ENCODE data around the gene ATP2B1. TPM values are rescaled to one million over a fixed set of nuclear protein-coding genes. Genes with fewer than 3 reads are reported as not detected.

Gene ATP2B1
- total RNA-seq, 4 donors from 2014 or later = 19.0 to 33.3 (median 27.8) TPM

DNA sequence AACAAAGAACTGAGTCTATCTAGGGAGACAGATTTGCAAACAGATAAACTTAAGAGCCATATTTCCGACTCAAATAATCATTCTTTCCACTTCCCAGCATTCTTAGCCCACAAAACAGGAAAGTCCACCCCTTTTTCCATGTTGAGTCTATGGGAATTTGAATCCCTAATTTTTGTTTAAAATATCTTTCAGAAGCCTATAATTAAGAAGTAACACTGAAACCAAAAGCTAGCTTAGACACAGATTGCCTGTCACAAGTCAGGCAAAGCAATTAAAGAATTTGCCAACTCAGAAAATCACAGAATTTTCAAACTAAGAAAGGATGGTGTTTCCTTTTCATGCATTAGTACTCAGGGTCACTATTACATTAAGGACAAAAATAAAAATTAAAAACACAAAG, 17.0 kb downstream of the ATP2B1 start:
- Histone ChIP-seq H3K27me3 (no peaks in the 10 kb centered on the region), H3K9me3 (no peaks in the 10 kb centered on the region), H3K4me3 (no peak overlapping the region), H3K36me3 (no peaks in the 10 kb centered on the region), H3K27ac (no peak overlapping the region), H3K4me1 (peaks cover 0 to 69% (median 24%) of the 10 kb centered on the region in 3 donors)
- 67 to 84% methylated on average over 1 of the region's 1 CpG for WGBS, 2 donors (ENCODE audit: low coverage in 1 of 2)
- no peak for ATAC-seq
- no peak for TF ChIP-seq POLR2A (IDR thresholded peaks at IDR 0.05)
- no peak for TF ChIP-seq CTCF (IDR thresholded peaks at IDR 0.05)
- no peak for TF ChIP-seq POLR2AphosphoS5 (IDR thresholded peaks at IDR 0.05)
- no peak for TF ChIP-seq EP300 (IDR thresholded peaks at IDR 0.05)

GRCh38 chr12:89690925-89691324, 17.7 kb downstream of the ATP2B1 start:
- Histone ChIP-seq H3K27ac (no peak overlapping the region), H3K27me3 (no peaks in the 10 kb centered on the region), H3K36me3 (no peaks in the 10 kb centered on the region), H3K4me1 (peaks cover 0 to 62% (median 21%) of the 10 kb centered on the region in 3 donors), H3K9me3 (no peaks in the 10 kb centered on the region), H3K4me3 (no peak overlapping the region)
- 40 to 46% methylated on average over 1 of the region's 1 CpG for WGBS, 2 donors (ENCODE audit: low coverage in 1 of 2)
- ATAC-seq = no peak
- TF ChIP-seq CTCF (IDR thresholded peaks at IDR 0.05) (no peak), POLR2AphosphoS5 (IDR thresholded peaks at IDR 0.05) (no peak), POLR2A (IDR thresholded peaks at IDR 0.05) (no peak), EP300 (IDR thresholded peaks at IDR 0.05) (no peak)

DNA sequence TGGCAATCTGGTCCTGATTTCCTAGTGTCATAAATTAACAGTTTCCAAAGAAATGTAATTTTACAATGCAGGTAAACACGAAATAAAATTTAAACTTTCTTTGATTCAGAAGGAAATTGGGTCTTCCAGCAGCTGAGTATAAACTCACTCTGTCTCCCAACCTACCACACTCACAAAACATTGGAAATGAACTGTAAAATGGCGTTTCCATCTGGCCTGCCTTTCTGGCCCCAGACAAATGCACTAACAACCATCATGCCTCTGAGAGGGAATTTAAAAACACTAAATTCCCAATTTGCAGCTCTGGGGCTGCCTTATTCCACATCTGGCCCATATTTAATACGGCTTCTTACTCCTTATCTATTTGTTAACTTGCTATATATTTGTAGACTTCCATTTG, 19.3 kb downstream of the ATP2B1 start:
- Histone ChIP-seq H3K4me3 (no peak overlapping the region), H3K4me1 (peaks cover 0 to 46% (median 12%) of the 10 kb centered on the region in 3 donors), H3K27me3 (no peaks in the 10 kb centered on the region), H3K36me3 (no peaks in the 10 kb centered on the region), H3K27ac (no peak overlapping the region), H3K9me3 (no peaks in the 10 kb centered on the region)
- WGBS, 2 donors (ENCODE audit: low coverage in 1 of 2) = 83 to 86% methylated on average over 3 of the region's 3 CpGs
- ATAC-seq = no peak
- TF ChIP-seq CTCF (IDR thresholded peaks at IDR 0.05) (no peak), POLR2A (IDR thresholded peaks at IDR 0.05) (no peak)

DNA sequence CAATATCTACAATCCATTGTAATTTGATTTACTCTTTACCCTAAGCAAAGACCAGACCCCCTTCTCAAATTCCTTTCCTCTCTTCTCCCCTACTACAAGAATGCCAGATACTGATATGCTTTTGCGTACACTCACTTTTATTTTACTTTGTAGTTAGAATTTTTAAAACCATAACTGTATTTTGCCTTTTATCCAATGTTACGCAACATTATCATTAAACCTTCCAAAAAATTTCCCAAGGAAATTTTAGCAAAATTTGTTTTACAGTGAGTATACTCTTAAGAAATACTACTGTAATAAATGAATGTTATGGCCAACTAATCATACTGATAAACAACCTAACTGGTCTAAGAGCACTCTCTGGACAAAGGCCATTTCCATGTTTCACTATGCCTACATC, 22.3 kb downstream of the ATP2B1 start:
- Histone ChIP-seq H3K27me3 (no peaks in the 10 kb centered on the region), H3K9me3 (peaks cover 0 to 10% (median 0%) of the 10 kb centered on the region in 3 donors), H3K36me3 (no peaks in the 10 kb centered on the region), H3K4me3 (no peak overlapping the region), H3K4me1 (peaks cover 0 to 25% (median 6%) of the 10 kb centered on the region in 3 donors), H3K27ac (no peak overlapping the region)
- WGBS, 2 donors (ENCODE audit: low coverage in 1 of 2) = 75 to 96% methylated on average over 2 of the region's 2 CpGs
- TF ChIP-seq EP300 (IDR thresholded peaks at IDR 0.05) (no peak), POLR2AphosphoS5 (IDR thresholded peaks at IDR 0.05) (no peak), CTCF (IDR thresholded peaks at IDR 0.05) (no peak), POLR2A (IDR thresholded peaks at IDR 0.05) (no peak)
- ATAC-seq = no peak

GRCh38 chr12:89685363-89685972, 23.2 kb downstream of the ATP2B1 start:
- H3K27me3 ChIP-seq = no peaks in the 10 kb centered on the region
- H3K36me3 ChIP-seq = no peaks in the 10 kb centered on the region
- no peak overlapping the region for H3K4me3 ChIP-seq
- H3K9me3 ChIP-seq = peaks cover 0 to 15% (median 0%) of the 10 kb centered on the region in 3 donors
- TF ChIP-seq CTCF (IDR thresholded peaks at IDR 0.05) (no peak), POLR2AphosphoS5 (IDR thresholded peaks at IDR 0.05) (no peak), EP300 (IDR thresholded peaks at IDR 0.05) (no peak), POLR2A (IDR thresholded peaks at IDR 0.05) (no peak)
- H3K27ac ChIP-seq = no peak overlapping the region
- peaks cover 0 to 22% (median 4%) of the 10 kb centered on the region in 3 donors for H3K4me1 ChIP-seq
- no peak for ATAC-seq
